Chondrocyte (in vitro differentiated cells): ENCODE data around the gene STXBP5. TPM values are rescaled to one million over a fixed set of nuclear protein-coding genes. Genes with fewer than 3 reads are reported as not detected.

ENCODE experiments used
- DNase-seq: peaks from one replicate; pipeline ENCODE4 v3.0.0; 2021; ENCODE audit warnings: mixed read lengths, low spot score
- H3K27ac Mint-ChIP-seq: one replicate; pipeline ENCODE4 v1.8.0; 2021; ENCODE audit warnings: mild to moderate bottlenecking, moderate library complexity, mixed read lengths; ENCODE audit not compliant: unreplicated experiment
- H3K27me3 Mint-ChIP-seq: 2 replicates; pipeline ENCODE4 v1.8.0; 2021; ENCODE audit warnings: low read depth, mixed read lengths
- H3K36me3 Mint-ChIP-seq: 2 replicates; pipeline ENCODE4 v1.8.0; 2021; ENCODE audit warnings: low read depth, mixed read lengths
- H3K4me1 Mint-ChIP-seq: 2 replicates; pipeline ENCODE4 v1.8.0; 2021; ENCODE audit warnings: low read depth, mild to moderate bottlenecking, mixed read lengths
- H3K4me3 Mint-ChIP-seq: one replicate; pipeline ENCODE4 v1.8.0; 2021; ENCODE audit warnings: mild to moderate bottlenecking, moderate library complexity, mixed read lengths; ENCODE audit not compliant: unreplicated experiment
- H3K9me3 Mint-ChIP-seq: 2 replicates; pipeline ENCODE4 v1.8.0; 2021; ENCODE audit warnings: low read depth, mixed read lengths
- CTCF ChIP-seq: fragments of 200-600 bp; sonication (generic); IDR thresholded peaks from 2 replicates; pipeline ENCODE4 v1.5.0; 2021; ENCODE audit warnings: antibody characterized with exemption, mild to moderate bottlenecking, moderate library complexity
- total RNA-seq: library from RNA; stranded (reverse); gene quantifications from 3 replicates; pipeline ENCODE4 v1.2.1, GENCODE V29; 2021

Gene STXBP5
- total RNA-seq, 1 donor from 2014 or later, result 30.8 TPM

GRCh38 chr6:147421903-147422302 lies 217.7 kb downstream of the STXBP5 start:
- TF ChIP-seq CTCF, result no peak
- no peak overlapping the region for H3K4me3 Mint-ChIP-seq
- H3K27ac Mint-ChIP-seq, result no peak overlapping the region
- DNase-seq, result no peak
- H3K27me3 Mint-ChIP-seq, result no peaks in the 10 kb centered on the region
- H3K4me1 Mint-ChIP-seq, result peaks cover 4% of the 10 kb centered on the region
- peaks cover 9% of the 10 kb centered on the region for H3K9me3 Mint-ChIP-seq
- no peaks in the 10 kb centered on the region for H3K36me3 Mint-ChIP-seq

- Mint-ChIP-seq H3K4me1 (peaks cover 4% of the 10 kb centered on the region), H3K9me3 (peaks cover 9% of the 10 kb centered on the region), H3K27ac (no peak overlapping the region), H3K4me3 (no peak overlapping the region), H3K36me3 (no peaks in the 10 kb centered on the region), H3K27me3 (no peaks in the 10 kb centered on the region)
- no peak for TF ChIP-seq CTCF
- no peak for DNase-seq
Measured at GRCh38 chr6:147423111-147423510, 218.9 kb downstream of the STXBP5 start.

GRCh38 chr6:147429794-147430193 lies 225.6 kb downstream of the STXBP5 start:
- TF ChIP-seq CTCF, result no peak
- peaks cover 9% of the 10 kb centered on the region for H3K9me3 Mint-ChIP-seq
- H3K27me3 Mint-ChIP-seq, result no peaks in the 10 kb centered on the region
- DNase-seq, result no peak
- no peak overlapping the region for H3K4me3 Mint-ChIP-seq
- H3K36me3 Mint-ChIP-seq, result no peaks in the 10 kb centered on the region
- H3K4me1 Mint-ChIP-seq, result peaks cover 14% of the 10 kb centered on the region
- no peak overlapping the region for H3K27ac Mint-ChIP-seq

GRCh38 chr6:147430811-147431210 lies 226.6 kb downstream of the STXBP5 start:
- no peaks in the 10 kb centered on the region for H3K27me3 Mint-ChIP-seq
- peaks cover 24% of the 10 kb centered on the region for H3K4me1 Mint-ChIP-seq
- no peak for DNase-seq
- TF ChIP-seq CTCF, result no peak
- peaks cover 4% of the 10 kb centered on the region for H3K9me3 Mint-ChIP-seq
- no peak overlapping the region for H3K27ac Mint-ChIP-seq
- no peaks in the 10 kb centered on the region for H3K36me3 Mint-ChIP-seq
- H3K4me3 Mint-ChIP-seq, result no peak overlapping the region

- no peak for TF ChIP-seq CTCF
- Mint-ChIP-seq H3K9me3 (no peaks in the 10 kb centered on the region), H3K4me1 (peaks cover 30% of the 10 kb centered on the region), H3K27ac (no peak overlapping the region), H3K27me3 (no peaks in the 10 kb centered on the region), H3K4me3 (no peak overlapping the region), H3K36me3 (no peaks in the 10 kb centered on the region)
- DNase-seq, result no peak
Measured at GRCh38 chr6:147434076-147434475, 229.9 kb downstream of the STXBP5 start.
